Endothelial cell of umbilical vein (primary cell): ENCODE results near the gene SLC25A1. TPM values are rescaled to one million over a fixed set of nuclear protein-coding genes. Genes with fewer than 3 reads are reported as not detected.

Experiments
- BruUV-seq: library from RNA; stranded (reverse); fragments of 400-500 nt; replicated peaks from 2 replicates; lab custom pipeline; 2021; lab: Mats Ljungman, UMichigan
- CTCF ChIA-PET: fragments of 300-600, 350-600 bp; sonication (Branson Sonifier 250); formaldehyde crosslinking; loops from one replicate; lab custom pipeline; 2021; ENCODE audit warnings: antibody characterized with exemption, inconsistent platforms; lab: Charles Lee
- POLR2A ChIA-PET: fragments of 300-600, 350-600 bp; sonication (Branson Sonifier 250); formaldehyde crosslinking; loops from one replicate; lab custom pipeline; 2021; ENCODE audit warnings: antibody characterized with exemption, inconsistent platforms; lab: Charles Lee
- DNase-seq: peaks from one replicate; pipeline ENCODE4 v3.0.0-alpha.2; 2011; ENCODE audit warnings: low read depth, low spot score
- FAIRE-seq: peaks from 2 replicates; lab custom pipeline; 2011; peaks lifted over from hg19 to GRCh38; lab: Jason Lieb, UNC
- H2AFZ ChIP-seq: 2 replicates; pipeline ENCODE4 v1.6.0; 2012; ENCODE audit warnings: low read depth, low read length, control low read depth, inconsistent platforms
- H3K27ac ChIP-seq: 2 replicates; pipeline ENCODE4 v1.5.1; 2011; ENCODE audit warnings: low read depth, mild to moderate bottlenecking, control low read depth, low read length, moderate library complexity; ENCODE audit not compliant: insufficient read depth
- H3K27me3 ChIP-seq, 2 experiments: 2 replicates each; pipeline versions ENCODE4 v1.6.0 to v1.6.1; 2011; ENCODE audit warnings: low read length in 2 of 2, mixed read lengths in 1 of 2; ENCODE audit not compliant: control insufficient read depth in 2 of 2, insufficient read depth in 2 of 2
- H3K36me3 ChIP-seq, 2 experiments: 2 replicates in 1 of 2; 3 replicates in 1 of 2; pipeline ENCODE4 v1.5.1; 2011; ENCODE audit warnings: low read length in 2 of 2, mild to moderate bottlenecking in 1 of 2, moderate library complexity in 1 of 2; ENCODE audit not compliant: control insufficient read depth in 2 of 2, insufficient read depth in 2 of 2; ENCODE audit errors: extremely low read depth in 1 of 2
- H3K4me1 ChIP-seq: 3 replicates; pipeline ENCODE4 v1.5.1; 2011; ENCODE audit warnings: mild to moderate bottlenecking, low read length; ENCODE audit not compliant: control insufficient read depth, insufficient read depth; ENCODE audit errors: extremely low read depth
- H3K4me2 ChIP-seq: 2 replicates; pipeline ENCODE4 v1.6.1; 2011; ENCODE audit warnings: low read length, control low read depth, mixed read lengths; ENCODE audit not compliant: insufficient read depth
- H3K4me3 ChIP-seq, 3 experiments: fragments of 200-600 bp in 1 of 3; sonication (generic), shearing (Covaris generic) in 1 of 3; replicated peaks in 1 of 3; 2 replicates each; pipeline ENCODE4 v1.5.1; 2011 to 2016; ENCODE audit warnings: control low read depth in 3 of 3, low read length in 3 of 3, mild to moderate bottlenecking in 2 of 3, inconsistent platforms in 1 of 3, low read depth in 1 of 3, moderate library complexity in 1 of 3; ENCODE audit not compliant: insufficient read depth in 1 of 3
- H3K79me2 ChIP-seq: 2 replicates; pipeline ENCODE4 v1.6.0; 2012; ENCODE audit warnings: low read length, inconsistent platforms; ENCODE audit not compliant: control insufficient read depth, insufficient read depth
- H3K9ac ChIP-seq: replicated peaks from 2 replicates; pipeline ENCODE3; 2011; ENCODE audit warnings: low read length, control low read depth; ENCODE audit not compliant: insufficient read depth; ENCODE audit errors: extremely low read depth
- H3K9me1 ChIP-seq: replicated peaks from 3 replicates; pipeline ENCODE4 v1.6.0; 2011; ENCODE audit warnings: mild to moderate bottlenecking, low read length; ENCODE audit not compliant: control insufficient read depth, insufficient read depth; ENCODE audit errors: extremely low read depth
- H3K9me3 ChIP-seq: replicated peaks from 2 replicates; pipeline ENCODE4 v1.5.1; 2012; ENCODE audit warnings: low read length, inconsistent platforms; ENCODE audit not compliant: control insufficient read depth, insufficient read depth
- H4K20me1 ChIP-seq: replicated peaks from 2 replicates; pipeline ENCODE3; 2011; ENCODE audit warnings: mild to moderate bottlenecking, low read length; ENCODE audit not compliant: control insufficient read depth, insufficient read depth; ENCODE audit errors: extremely low read depth
- EZH2 ChIP-seq: IDR thresholded peaks from 2 replicates; pipeline ENCODE4 v1.6.1; 2012; ENCODE audit warnings: borderline replicate concordance, low read depth, mild to moderate bottlenecking, moderate library complexity, low read length, inconsistent platforms; ENCODE audit not compliant: severe bottlenecking
- FOS ChIP-seq: IDR thresholded peaks from 2 replicates; pipeline ENCODE4 v1.6.1; 2011; ENCODE audit warnings: mild to moderate bottlenecking, low read length, moderate library complexity, borderline replicate concordance; ENCODE audit not compliant: insufficient read depth
- GATA2 ChIP-seq: IDR thresholded peaks from 2 replicates; pipeline ENCODE4 v1.7.0; 2011; ENCODE audit warnings: low read depth, mild to moderate bottlenecking, moderate library complexity, mixed read lengths, low read length; ENCODE audit not compliant: insufficient read length, insufficient read depth
- JUN ChIP-seq: IDR thresholded peaks from 2 replicates; pipeline ENCODE4 v1.6.1; 2011; ENCODE audit warnings: borderline replicate concordance, low read depth; ENCODE audit not compliant: insufficient read length, insufficient read depth
- MYC ChIP-seq: IDR thresholded peaks from one replicate; pipeline ENCODE4 v1.6.1; 2011; ENCODE audit warnings: mild to moderate bottlenecking, low read depth, low read length
- POLR2A ChIP-seq: IDR thresholded peaks from 2 replicates; pipeline ENCODE4 v1.6.1; 2012; ENCODE audit warnings: low read depth, mild to moderate bottlenecking, control low read depth, low read length
- POLR2AphosphoS5 ChIP-seq: IDR thresholded peaks from 2 replicates; pipeline ENCODE4 v1.6.1; 2012; ENCODE audit warnings: low read depth, mild to moderate bottlenecking, control low read depth, low read length, moderate library complexity; ENCODE audit not compliant: insufficient read depth
- dilution Hi-C: fragments of 300-500 bp; cut with MboI; formaldehyde crosslinking; loops from one replicate; pipeline ENCODE4 v1.15.0; 2019; ENCODE audit warnings: low sequenced_read_pairs; ENCODE audit not compliant: extremely low pct_ligation_motif_present
- intact Hi-C: fragments of 100-400 bp; cut with micrococcal nuclease; formaldehyde crosslinking; loops from one replicate; pipeline ENCODE4 v1.10.0; 2022
- polyA plus RNA-seq, 4 experiments: library from polyadenylated mRNA; depleted of rRNA in 3 of 4; stranded (reverse) in 3 of 4; unstranded in 1 of 4; fragments of >200 nt; gene quantifications; 2 replicates each; pipeline versions ENCODE4 v1.2.1 to v1.2.3, GENCODE V29; 2011 to 2012; ENCODE audit warnings: missing spikeins in 1 of 4
- total RNA-seq: library from RNA; stranded (reverse); gene quantifications from 2 replicates; pipeline ENCODE4 v1.2.3, GENCODE V29; 2021
- TF ChIP-seq, protein P1 (sequence below), 2 donors: IDR thresholded peaks; 1 replicate in 1 of 2; 2 replicates in 1 of 2; pipeline ENCODE4 v1.5.1; 2011; ENCODE audit warnings: low read length in 2 of 2, mild to moderate bottlenecking in 2 of 2, moderate library complexity in 2 of 2, control low read depth in 1 of 2, inconsistent platforms in 1 of 2, low read depth in 1 of 2; ENCODE audit not compliant: insufficient read depth in 1 of 2; ENCODE audit errors: extremely low read depth in 1 of 2
- TF ChIP-seq, protein P2 (sequence below): IDR thresholded peaks from 2 replicates; pipeline ENCODE4 v1.6.1; 2011; ENCODE audit not compliant: insufficient read depth, insufficient read length

SLC25A1 gene
- total and polyA plus RNA-seq, 2 donors (not counting 3 experiments of a cell fraction or from before 2014, with no cell fraction given): 80.0 to 94.5 TPM

DNA sequence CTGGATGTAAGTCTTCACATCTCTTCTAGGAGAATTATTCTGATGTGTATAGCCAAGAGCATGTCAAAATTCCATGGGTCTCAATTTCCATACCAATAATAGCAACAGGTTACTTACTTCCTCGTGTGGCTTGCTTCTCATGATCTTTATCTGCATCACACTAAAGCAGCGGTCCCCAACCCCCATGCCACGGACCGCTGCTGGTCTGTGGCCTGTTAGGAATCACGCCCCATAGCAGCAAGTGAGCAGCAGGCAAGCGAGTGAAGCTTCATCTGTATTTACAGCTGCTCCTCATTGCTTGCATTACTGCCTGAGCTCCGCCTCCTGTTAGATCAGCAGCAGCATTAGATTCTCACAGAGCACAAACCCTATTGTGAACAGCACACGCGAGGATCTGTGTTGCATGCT lies 28.9 kb upstream of the SLC25A1 start:
- Histone ChIP-seq H3K36me3 (peaks cover 0 to 7% of the 10 kb centered on the region in 2 experiments), H3K9me3 (no peaks in the 10 kb centered on the region), H3K4me3 (no peak overlapping the region), H3K4me2 (no peak overlapping the region), H3K79me2 (no peaks in the 10 kb centered on the region), H2AFZ (no peak overlapping the region), H3K27me3 (no peaks in the 10 kb centered on the region), H3K9me1 (no peaks in the 10 kb centered on the region), H3K4me1 (no peaks in the 10 kb centered on the region), H4K20me1 (no peaks in the 10 kb centered on the region), H3K27ac (no peak overlapping the region), H3K9ac (no peak overlapping the region)
- ChIA-PET CTCF (no interaction called here), POLR2A (no interaction called here)
- BruUV-seq: no TSS peak
- dilution Hi-C loops (no loop called here), intact Hi-C loops (no loop called here)
- FAIRE-seq (no peak), DNase-seq (no peak)
- TF ChIP-seq POLR2AphosphoS5 (no peak), FOS (no peak), EZH2 (no peak), MYC (no peak), GATA2 (no peak), JUN (no peak), POLR2A (no peak)
- TF ChIP-seq, protein P1, sequence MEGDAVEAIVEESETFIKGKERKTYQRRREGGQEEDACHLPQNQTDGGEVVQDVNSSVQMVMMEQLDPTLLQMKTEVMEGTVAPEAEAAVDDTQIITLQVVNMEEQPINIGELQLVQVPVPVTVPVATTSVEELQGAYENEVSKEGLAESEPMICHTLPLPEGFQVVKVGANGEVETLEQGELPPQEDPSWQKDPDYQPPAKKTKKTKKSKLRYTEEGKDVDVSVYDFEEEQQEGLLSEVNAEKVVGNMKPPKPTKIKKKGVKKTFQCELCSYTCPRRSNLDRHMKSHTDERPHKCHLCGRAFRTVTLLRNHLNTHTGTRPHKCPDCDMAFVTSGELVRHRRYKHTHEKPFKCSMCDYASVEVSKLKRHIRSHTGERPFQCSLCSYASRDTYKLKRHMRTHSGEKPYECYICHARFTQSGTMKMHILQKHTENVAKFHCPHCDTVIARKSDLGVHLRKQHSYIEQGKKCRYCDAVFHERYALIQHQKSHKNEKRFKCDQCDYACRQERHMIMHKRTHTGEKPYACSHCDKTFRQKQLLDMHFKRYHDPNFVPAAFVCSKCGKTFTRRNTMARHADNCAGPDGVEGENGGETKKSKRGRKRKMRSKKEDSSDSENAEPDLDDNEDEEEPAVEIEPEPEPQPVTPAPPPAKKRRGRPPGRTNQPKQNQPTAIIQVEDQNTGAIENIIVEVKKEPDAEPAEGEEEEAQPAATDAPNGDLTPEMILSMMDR (IDR thresholded peaks at IDR 0.05; ENCODE audit: extremely low read depth in 1 of 2, insufficient read depth in 1 of 2, low read depth in 1 of 2, low read length in 2 of 2): no peak
- TF ChIP-seq, protein P2, sequence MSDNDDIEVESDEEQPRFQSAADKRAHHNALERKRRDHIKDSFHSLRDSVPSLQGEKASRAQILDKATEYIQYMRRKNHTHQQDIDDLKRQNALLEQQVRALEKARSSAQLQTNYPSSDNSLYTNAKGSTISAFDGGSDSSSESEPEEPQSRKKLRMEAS: no peak
